ENCODE data around the gene KLHL22. TPM values are rescaled to one million over a fixed set of nuclear protein-coding genes. Genes with fewer than 3 reads are reported as not detected.

Gene KLHL22
- total RNA-seq, 1 donor from 2014 or later: 58.4 TPM

DNA sequence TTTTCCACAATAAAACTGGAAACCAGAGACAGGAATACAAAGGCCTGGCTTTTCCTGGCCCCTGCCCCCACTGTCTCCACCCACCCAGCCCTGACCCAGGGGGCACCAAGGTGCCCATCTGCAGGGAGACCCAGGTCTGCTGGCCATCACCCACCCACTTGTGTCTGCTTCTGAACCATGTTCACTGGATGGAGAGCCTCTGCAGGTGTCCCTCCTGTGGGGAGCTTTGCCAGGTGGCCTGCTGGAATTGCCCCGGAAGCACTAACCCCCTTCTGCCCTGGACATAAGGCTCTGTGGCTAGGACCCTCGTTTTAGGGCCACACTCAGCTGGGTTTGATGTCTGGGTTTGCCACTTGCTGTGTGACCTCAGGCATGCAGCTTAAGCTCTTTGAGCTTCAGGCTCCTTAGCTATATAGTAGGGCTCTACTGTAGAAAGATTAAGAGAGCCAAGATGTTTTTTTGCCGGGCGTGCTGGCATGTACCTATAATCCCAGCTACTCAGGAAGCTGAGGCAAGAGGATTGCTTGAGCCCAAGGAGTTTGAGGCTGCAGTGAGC, 61.8 kb downstream of the KLHL22 start:
- no peaks in the 10 kb centered on the region for H3K9me3 Mint-ChIP-seq
- peak overlapping the region; percentile 77 for H3K27ac Mint-ChIP-seq
- no peak for DNase-seq (ENCODE audit: low spot score in 2 of 2, unreplicated experiment in 2 of 2)
- TF ChIP-seq CTCF (IDR thresholded peaks at IDR 0.05; ENCODE audit: unreplicated experiment): no peak
- peaks cover 6% of the 10 kb centered on the region for H3K36me3 Mint-ChIP-seq
- peaks cover 16% of the 10 kb centered on the region for H3K27me3 Mint-ChIP-seq (ENCODE audit: low read depth)
- H3K4me1 Mint-ChIP-seq: peaks cover 33% of the 10 kb centered on the region
- peak overlapping the region; percentile 7 for H3K4me3 Mint-ChIP-seq

GRCh38 chr22:20433191-20433590, 62.4 kb downstream of the KLHL22 start:
- Mint-ChIP-seq H3K27me3 (ENCODE audit: low read depth) (peaks cover 16% of the 10 kb centered on the region), H3K9me3 (no peaks in the 10 kb centered on the region), H3K4me1 (peaks cover 29% of the 10 kb centered on the region), H3K4me3 (no peak overlapping the region), H3K36me3 (peaks cover 10% of the 10 kb centered on the region), H3K27ac (no peak overlapping the region)
- TF ChIP-seq CTCF (IDR thresholded peaks at IDR 0.05; ENCODE audit: unreplicated experiment): no peak
- DNase-seq (ENCODE audit: low spot score in 2 of 2, unreplicated experiment in 2 of 2): no peak

- peaks cover 16% of the 10 kb centered on the region for H3K27me3 Mint-ChIP-seq (ENCODE audit: low read depth)
- peak overlapping the region; percentile 55 for H3K4me3 Mint-ChIP-seq
- DNase-seq (ENCODE audit: low spot score in 2 of 2, unreplicated experiment in 2 of 2): no peak
- no peak for TF ChIP-seq CTCF (IDR thresholded peaks at IDR 0.05; ENCODE audit: unreplicated experiment)
- peaks cover 13% of the 10 kb centered on the region for H3K36me3 Mint-ChIP-seq
- peaks cover 28% of the 10 kb centered on the region for H3K4me1 Mint-ChIP-seq
- no peaks in the 10 kb centered on the region for H3K9me3 Mint-ChIP-seq
- H3K27ac Mint-ChIP-seq: no peak overlapping the region
Measured at GRCh38 chr22:20432244-20432686, 63.3 kb downstream of the KLHL22 start.

DNA sequence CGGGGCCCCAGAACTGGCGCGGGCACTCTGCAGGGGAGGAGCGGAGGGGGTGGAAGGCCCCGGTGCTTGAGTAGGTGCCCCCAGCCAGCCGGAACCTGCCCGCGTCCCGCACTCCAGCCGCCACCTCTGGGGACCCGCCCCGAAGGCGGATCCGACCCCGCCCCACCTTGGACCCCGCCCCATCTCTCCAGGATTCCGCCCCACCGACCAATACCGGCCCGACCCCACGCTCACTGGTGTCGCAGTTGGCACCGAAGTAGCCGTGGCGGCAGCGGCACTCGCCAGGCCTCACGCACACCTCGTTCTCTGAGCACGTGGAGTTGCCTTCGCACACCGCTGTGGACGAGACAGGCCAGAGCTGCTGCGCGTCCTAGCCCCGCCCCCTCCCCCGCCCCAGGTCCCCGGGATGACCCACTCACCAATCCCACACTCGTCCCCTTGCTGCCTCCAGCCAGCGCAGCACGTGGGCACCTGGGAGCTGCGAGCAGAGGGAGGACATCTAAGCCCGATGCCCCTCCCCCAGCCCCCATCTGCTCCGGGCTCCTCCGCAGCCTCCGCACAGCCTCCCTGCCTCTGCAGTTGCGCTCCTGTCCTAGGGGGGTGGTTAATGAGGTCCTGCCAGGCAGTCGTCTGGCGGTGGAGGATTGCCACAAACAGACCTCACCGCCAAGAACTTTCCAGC, 63.9 kb downstream of the KLHL22 start:
- no peak for TF ChIP-seq CTCF (IDR thresholded peaks at IDR 0.05; ENCODE audit: unreplicated experiment)
- H3K9me3 Mint-ChIP-seq: no peaks in the 10 kb centered on the region
- no peak for DNase-seq (ENCODE audit: low spot score in 2 of 2, unreplicated experiment in 2 of 2)
- peaks cover 18% of the 10 kb centered on the region for H3K36me3 Mint-ChIP-seq
- peak overlapping the region; percentile 55 for H3K4me3 Mint-ChIP-seq
- no peak overlapping the region for H3K27ac Mint-ChIP-seq
- peaks cover 16% of the 10 kb centered on the region for H3K27me3 Mint-ChIP-seq (ENCODE audit: low read depth)
- H3K4me1 Mint-ChIP-seq: peaks cover 23% of the 10 kb centered on the region

DNA sequence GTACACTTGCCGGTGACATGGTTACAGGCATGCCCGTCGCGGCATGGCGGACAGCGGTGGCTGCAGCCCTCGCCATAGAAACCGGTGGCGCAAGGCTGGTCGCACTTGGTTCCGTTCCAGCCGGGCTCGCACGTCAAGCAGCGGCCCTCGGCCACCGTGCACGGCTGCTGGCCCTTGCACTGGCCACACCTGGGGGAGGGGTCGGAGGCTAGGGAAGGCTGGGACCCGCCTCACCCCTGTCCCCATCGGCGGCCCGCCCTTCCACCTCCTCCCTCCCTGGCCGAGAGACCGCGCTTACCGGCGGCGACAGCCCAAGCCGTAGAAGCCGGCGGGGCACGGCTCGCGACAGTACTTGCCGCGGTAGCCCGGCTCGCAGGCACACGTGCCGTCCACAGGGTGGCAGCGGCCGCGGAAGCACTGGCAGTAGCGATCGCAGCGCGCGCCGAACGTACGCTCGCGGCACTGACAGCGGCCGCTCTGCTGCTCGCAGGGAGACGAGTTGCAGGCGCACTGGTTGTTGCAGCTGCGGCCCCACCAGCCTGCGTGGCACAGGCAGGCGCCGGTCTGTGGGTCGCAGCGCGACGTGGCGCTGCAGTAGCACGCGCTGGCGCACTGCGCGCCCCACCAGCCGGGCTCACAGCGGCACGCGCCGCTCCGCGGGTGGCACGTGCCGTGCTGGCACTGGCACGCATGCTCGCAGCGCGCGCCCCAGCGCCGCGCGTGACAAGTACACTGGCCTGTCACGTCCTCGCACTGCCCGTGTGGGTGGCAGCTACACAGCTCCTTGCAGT, 64.7 kb downstream of the KLHL22 start:
- Mint-ChIP-seq H3K9me3 (no peaks in the 10 kb centered on the region), H3K4me3 (peak overlapping the region; percentile 53), H3K4me1 (peaks cover 22% of the 10 kb centered on the region), H3K36me3 (peaks cover 18% of the 10 kb centered on the region), H3K27me3 (ENCODE audit: low read depth) (peaks cover 16% of the 10 kb centered on the region), H3K27ac (no peak overlapping the region)
- peak in 1 of 2 experiments; percentile 70 for DNase-seq (ENCODE audit: low spot score in 2 of 2, unreplicated experiment in 2 of 2)
- peak; percentile 21 for TF ChIP-seq CTCF (IDR thresholded peaks at IDR 0.05; ENCODE audit: unreplicated experiment)

Data from mesothelial cell of epicardium (in vitro differentiated cells).